Globus pallidus (tissue), 1 donor: ENCODE data around the gene TMEM176B.
"Not testable (repeated sequence)": the region's sequence is repeated elsewhere in the genome, so short reads cannot be mapped to it uniquely, and the experiment has no call there.

Experiments
- DNase-seq: peaks from one replicate; pipeline ENCODE4 v3.0.0-alpha.2; 2015; ENCODE audit warnings: low spot score

The TMEM176B gene

GRCh38 chr7:150823043-150823442 lies 22.9 kb upstream of the TMEM176B start:
- no peak for DNase-seq

DNA sequence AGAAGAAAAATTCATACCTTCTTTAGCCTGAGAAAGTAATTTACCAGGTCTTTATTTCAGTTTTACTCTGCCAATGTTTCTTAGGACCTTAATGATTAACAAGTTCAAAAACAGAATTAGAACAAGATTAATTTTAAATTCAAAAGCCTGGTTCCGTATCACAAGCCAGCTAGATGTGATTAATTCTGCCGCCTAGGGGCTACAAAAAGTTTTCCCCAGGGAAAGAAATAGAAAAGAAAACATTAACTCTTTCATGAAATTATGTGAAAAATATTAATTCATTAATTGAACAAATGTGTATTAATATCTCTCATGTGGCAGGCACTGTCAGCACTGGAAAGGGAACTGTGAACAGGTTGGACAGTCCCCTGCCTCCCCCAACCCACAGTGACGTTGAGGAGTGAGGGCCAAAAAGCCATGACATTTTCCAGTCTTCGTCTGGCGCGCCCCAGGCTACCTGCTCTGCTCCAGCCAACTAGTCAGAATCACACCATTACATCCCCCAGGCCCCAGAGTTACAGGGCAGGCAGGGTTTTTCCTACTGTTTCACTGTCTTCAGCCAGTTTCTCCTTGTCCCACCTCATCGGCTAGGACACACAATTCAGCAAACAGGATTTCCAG lies 20.5 kb upstream of the TMEM176B start:
- DNase-seq, result no peak

- no peak for DNase-seq
Observed at GRCh38 chr7:150820148-150820547, 20.0 kb upstream of the TMEM176B start.

- no peak for DNase-seq
Observed at GRCh38 chr7:150818971-150819370, 18.8 kb upstream of the TMEM176B start.

DNA sequence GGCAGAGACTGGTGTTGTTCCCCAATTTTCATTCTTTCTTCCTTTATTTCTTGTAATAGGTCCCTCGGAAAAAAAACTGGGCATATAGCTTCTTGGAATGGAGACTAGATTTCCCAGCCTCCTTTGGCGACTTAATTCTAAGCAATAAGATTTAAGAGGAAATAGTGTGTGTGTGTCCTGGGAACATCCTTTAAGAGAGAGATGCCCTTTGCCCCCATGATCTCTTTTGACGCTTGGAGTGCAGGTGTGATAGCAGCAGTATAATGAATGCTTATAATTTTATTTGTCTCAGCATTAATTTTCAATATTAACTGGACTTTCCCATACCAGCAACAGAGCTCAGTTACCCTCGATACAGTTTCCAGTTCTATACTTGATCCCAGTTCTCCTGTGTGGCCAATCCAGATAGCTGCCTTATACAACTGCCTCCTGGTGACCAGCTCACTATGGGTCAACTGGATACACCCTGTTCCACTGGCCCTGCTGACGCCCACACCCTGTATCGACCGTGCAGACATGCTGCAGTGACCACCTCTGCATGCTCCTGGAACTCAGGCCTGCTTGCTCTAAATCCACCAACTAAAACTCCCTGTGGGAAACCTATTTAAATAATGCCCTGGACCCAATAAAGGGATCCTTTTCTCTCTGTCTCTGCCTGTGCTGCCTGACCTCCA lies 14.3 kb upstream of the TMEM176B start:
- no peak for DNase-seq

- not testable (repeated sequence) for DNase-seq
Observed at GRCh38 chr7:150807616-150808438, 7.7 kb upstream of the TMEM176B start.

GRCh38 chr7:150806863-150807262 lies 6.7 kb upstream of the TMEM176B start:
- DNase-seq, result no peak

- no peak for DNase-seq
Observed at GRCh38 chr7:150806454-150806853, 6.3 kb upstream of the TMEM176B start.

DNA sequence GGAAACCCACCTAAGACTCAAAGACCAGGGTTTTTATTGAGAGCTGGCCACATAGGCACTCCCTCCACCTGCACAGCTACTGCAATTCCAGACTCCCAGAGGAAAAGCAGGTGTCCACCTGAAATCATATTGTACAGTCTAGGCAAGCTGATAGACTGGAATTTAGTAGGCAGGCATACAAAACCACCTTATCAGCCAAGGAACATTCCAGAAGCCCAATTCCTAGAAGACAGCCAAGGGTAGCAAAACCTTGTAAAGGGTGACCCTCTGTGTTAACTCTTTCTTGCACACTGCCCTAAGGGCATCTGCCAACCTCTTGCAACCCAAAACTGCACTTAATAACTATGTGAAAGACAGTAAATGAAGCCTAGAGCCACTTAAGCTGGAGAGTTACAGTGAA lies 5.7 kb upstream of the TMEM176B start:
- no peak for DNase-seq

- no peak for DNase-seq
Observed at GRCh38 chr7:150804802-150805201, 4.6 kb upstream of the TMEM176B start.

- DNase-seq, result no peak
Observed at GRCh38 chr7:150803161-150803860, 3.1 kb upstream of the TMEM176B start.

DNA sequence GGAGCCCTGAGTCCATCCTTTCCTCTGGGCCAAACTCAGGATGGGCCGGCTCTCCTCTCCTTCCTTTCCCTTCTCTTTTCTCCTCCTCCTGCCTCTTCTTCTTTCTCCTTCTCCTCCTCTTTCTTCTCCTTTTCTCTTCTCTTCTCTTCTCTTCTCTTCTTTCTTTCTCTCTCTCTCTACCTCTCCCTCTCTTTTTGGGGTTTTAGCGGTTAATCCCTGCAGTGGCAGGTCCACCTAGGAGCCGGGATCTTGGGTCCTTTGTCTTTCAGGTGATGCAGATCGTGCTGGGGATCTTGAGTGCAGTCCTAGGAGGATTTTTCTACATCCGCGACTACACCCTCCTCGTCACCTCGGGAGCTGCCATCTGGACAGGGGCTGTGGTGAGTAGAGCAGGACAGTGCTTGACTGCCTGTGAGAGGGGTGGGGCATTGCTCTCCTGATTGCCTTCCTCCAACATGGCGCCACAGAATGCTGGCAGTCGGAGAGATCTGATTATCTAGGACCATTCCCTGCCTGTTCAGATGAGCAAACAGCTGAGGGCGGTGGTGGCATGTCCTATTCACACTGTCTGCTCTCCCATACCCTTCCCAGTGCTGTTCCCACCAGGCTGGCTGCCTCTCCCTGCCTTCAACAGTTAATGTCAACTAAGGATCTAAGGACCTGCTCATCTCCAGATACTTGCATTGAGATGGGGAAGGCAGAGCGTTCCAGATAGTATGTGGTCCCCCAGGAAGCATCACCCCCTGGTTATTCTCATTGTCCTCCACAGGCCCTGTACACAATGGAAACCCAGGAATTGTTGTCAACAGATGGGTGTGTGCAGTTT lies 2.0 kb upstream of the TMEM176B start:
- DNase-seq, result no peak

- no peak for DNase-seq
Observed at GRCh38 chr7:150801242-150801945, 1.2 kb upstream of the TMEM176B start.

DNA sequence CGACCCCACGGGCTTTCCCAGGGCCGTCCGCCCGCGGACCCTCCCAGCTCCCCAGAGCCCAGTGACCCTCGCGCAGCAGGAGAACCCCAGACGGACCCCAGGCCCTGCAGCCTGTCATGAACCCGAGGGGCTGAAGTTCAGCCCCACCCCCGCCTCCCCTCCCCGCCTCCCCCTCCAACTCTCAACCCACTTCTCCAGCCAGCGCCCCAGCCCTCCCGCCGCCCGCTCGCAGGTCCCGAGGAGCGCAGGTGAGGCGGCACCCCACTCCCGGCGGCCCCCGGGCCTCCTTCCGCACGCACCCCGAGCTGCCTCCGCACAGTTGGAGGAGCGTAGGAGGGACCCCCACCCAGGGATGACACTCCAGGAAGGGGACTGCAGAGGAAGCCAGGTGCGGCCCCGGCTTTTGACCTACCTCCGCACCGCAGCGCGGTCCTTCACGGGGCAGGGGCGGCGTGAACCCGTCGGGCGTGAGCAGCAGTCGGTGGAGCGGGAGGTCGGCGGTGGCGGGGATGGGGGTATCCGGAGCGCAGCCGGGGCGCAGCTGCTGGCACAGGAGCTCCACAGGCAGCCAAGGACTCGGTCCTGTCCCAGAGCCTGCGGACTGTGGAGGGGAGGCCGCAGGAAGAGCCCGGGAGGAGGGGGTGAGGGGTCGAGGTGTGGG lies 547 bp upstream of the TMEM176B start, which contains the start of gene TMEM176A:
TSS of gene TMEM176A (plus strand) at position 189 of the 661 bp plus-strand sequence. CDS start 782 bp downstream, outside the sequence.
- no peak for DNase-seq

GRCh38 chr7:150799156-150799555 lies 1.0 kb downstream of the TMEM176B start:
- no peak for DNase-seq

DNA sequence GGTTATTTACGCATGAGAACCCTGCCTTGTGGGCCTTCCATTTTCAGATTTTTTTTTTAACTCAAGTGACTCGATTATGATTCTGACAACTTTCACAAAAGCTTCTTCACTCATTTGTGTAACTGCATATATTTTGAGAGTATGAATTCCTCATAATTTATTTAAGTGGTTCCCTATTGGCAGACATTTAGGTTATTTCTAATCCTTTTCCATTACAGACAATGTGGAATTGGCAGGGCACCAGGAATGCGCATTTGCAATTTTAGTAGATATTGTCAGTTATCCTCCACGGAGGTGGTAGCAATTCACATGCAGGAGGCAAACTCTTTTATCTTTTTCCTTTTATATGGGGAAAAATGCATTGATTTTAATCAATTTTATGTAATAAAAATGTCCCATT lies 2.5 kb downstream of the TMEM176B start:
- no peak for DNase-seq

GRCh38 chr7:150793569-150794238 lies 6.5 kb downstream of the TMEM176B start:
- no peak for DNase-seq

DNA sequence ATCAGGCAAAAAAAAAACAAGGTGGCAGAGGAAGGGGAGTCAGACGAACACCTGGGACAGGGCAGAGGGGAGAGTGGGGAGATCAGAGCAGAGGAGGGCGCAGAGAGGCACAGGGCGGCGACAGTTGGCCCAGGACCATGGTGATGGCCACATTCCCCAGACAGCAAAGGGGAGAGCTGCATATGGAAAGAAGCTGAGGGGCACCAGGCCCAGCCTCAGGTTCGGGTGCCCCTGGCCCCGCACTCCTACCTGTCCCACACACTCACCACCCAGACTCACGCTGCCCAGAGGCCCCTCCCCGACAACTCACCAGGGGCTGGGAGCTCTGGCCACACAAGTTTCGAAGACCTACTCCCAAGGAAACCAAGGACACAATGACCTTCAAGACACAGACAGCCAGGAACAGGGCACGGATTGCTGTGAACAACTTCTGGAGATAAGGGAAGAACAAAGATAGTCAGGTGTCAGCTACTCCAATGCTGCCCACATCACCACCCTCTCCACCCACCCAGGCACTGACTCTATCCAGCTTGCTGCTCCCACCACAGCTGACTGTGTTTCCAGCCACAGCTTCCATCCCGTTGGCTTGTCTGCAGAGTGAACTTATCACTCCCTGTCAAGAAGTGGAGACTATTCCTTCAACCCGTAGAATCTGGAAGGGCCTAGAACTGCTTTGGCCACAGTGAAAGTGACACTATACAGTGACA lies 8.3 kb downstream of the TMEM176B start:
- no peak for DNase-seq

- DNase-seq, result no peak
Observed at GRCh38 chr7:150791304-150791703, 8.9 kb downstream of the TMEM176B start.
